Astrocyte of the spinal cord (primary cell): ENCODE data around the gene HLX.
A peak's percentile ranks its signal among the peaks of the same experiment; 100 is the strongest.

Source experiments
- DNase-seq: peaks from one replicate; pipeline ENCODE4 v3.0.0; 2011; ENCODE audit warnings: low read depth, low spot score
- H3K4me3 ChIP-seq: 2 replicates; pipeline ENCODE4 v1.5.1; 2011; ENCODE audit warnings: low read depth, mild to moderate bottlenecking, low read length, moderate library complexity
- in situ Hi-C: cut with HindIII; loops from 2 replicates; pipeline ENCODE4 v1.10.0; 2017; ENCODE audit warnings: low sequenced_read_pairs
- TF ChIP-seq, protein P1 (sequence below): IDR thresholded peaks from 2 replicates; pipeline ENCODE4 v1.5.1; 2012; ENCODE audit warnings: low read depth, mild to moderate bottlenecking, low read length, inconsistent platforms

Gene HLX

DNA sequence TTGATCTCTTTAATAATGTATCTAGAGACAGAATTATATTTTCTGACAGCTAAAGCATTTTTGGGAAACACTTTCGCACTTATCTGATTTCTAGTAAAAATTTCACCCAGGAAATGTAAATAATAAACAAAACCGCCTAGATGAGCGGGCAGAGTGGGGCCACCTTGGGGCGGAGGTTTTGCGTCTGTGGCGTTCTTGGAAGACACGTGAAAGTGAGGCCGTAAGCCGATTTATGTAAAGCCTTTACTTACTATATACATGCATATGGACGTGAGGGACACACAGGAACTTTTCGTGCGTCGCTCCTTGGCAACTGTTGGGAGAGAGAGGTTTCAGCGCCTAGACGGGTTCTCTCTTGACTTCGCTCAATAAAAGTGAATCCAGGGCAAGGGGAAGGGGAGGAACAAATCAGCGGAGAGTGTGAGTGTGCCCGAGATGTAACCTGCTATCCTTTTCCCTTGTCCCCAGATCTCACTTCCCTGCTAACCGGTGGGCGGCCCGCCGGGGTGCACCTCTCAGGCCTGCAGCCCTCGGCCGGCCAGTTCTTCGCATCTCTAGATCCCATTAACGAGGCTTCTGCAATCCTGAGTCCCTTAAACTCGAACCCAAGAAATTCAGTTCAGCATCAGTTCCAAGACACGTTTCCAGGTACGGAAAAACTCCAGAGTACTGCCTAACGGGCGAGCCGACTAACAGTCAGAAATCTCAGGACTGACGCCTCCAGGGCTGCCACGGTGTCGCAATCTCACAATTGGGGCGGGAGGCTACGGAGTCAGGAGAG lies 1.7 kb downstream of the HLX start:
- TF ChIP-seq, protein P1, sequence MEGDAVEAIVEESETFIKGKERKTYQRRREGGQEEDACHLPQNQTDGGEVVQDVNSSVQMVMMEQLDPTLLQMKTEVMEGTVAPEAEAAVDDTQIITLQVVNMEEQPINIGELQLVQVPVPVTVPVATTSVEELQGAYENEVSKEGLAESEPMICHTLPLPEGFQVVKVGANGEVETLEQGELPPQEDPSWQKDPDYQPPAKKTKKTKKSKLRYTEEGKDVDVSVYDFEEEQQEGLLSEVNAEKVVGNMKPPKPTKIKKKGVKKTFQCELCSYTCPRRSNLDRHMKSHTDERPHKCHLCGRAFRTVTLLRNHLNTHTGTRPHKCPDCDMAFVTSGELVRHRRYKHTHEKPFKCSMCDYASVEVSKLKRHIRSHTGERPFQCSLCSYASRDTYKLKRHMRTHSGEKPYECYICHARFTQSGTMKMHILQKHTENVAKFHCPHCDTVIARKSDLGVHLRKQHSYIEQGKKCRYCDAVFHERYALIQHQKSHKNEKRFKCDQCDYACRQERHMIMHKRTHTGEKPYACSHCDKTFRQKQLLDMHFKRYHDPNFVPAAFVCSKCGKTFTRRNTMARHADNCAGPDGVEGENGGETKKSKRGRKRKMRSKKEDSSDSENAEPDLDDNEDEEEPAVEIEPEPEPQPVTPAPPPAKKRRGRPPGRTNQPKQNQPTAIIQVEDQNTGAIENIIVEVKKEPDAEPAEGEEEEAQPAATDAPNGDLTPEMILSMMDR = no peak
- H3K4me3 ChIP-seq = peak overlapping the region; percentile 67
- DNase-seq = peak; percentile 71
- in situ Hi-C loops = no loop called here

DNA sequence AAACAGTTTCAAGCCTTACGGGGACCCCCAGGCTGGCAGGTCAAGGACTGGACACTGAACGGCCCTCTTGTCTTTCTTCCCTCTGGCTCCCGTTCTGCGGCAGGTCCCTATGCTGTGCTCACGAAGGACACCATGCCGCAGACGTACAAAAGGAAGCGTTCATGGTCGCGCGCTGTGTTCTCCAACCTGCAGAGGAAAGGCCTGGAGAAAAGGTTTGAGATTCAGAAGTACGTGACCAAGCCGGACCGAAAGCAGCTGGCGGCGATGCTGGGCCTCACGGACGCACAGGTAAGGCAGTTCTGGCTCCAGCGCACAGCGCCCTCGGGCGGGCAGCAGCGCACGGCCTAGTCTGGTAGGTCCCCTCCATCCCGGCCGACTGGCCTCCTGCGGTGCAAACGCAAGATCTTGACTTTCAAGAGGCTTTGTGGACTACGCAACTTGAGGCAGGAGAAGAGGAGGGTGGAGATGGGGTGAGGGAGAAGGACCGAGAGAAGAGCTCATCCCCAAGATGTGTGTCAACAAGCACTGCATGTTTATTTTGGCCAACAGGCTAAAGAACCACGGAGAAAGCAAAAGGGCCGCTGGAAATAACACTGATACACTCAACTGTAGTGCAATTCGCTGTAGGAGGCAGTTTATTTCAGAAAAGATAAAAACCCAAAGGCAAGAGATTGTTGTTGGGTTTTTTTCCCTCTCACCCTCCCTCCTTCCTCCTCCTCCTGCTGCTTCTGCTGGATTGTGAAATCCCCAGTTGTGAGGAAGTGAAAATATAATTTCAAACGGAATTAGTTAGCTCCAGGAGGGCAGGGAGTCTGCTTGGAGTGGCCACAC lies 3.0 kb downstream of the HLX start:
- in situ Hi-C loops = no loop called here
- TF ChIP-seq, protein P1 = peak; percentile 42
- H3K4me3 ChIP-seq = peak overlapping the region; percentile 67
- DNase-seq = peak; percentile 61

DNA sequence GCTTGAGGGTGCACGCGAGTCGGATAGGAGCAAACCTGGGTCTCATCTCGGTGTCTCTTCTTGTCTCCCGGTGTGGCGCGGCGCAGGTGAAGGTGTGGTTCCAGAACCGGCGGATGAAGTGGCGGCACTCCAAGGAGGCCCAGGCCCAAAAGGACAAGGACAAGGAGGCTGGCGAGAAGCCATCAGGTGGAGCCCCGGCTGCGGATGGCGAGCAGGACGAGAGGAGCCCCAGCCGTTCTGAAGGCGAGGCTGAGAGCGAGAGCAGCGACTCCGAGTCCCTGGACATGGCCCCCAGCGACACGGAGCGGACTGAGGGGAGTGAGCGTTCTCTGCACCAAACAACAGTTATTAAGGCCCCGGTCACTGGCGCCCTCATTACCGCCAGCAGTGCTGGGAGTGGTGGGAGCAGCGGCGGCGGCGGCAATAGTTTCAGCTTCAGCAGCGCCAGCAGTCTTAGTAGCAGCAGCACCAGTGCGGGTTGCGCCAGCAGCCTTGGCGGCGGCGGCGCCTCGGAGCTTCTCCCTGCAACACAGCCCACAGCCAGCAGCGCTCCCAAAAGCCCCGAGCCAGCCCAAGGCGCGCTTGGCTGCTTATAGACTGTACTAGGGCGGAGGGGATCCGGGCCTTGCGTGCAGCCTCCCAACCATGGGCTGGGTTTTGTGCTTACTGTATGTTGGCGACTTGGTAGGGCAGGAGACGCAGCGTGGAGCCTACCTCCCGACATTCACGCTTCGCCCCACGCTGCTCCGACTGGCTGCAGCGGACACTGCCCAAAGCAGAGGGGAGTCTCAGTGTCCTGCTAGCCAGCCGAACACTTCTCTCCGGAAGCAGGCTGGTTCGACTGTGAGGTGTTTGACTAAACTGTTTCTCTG lies 5.1 kb downstream of the HLX start:
- in situ Hi-C loops = no loop called here
- DNase-seq = peak; percentile 51
- no peak overlapping the region for H3K4me3 ChIP-seq
- TF ChIP-seq, protein P1 = no peak

DNA sequence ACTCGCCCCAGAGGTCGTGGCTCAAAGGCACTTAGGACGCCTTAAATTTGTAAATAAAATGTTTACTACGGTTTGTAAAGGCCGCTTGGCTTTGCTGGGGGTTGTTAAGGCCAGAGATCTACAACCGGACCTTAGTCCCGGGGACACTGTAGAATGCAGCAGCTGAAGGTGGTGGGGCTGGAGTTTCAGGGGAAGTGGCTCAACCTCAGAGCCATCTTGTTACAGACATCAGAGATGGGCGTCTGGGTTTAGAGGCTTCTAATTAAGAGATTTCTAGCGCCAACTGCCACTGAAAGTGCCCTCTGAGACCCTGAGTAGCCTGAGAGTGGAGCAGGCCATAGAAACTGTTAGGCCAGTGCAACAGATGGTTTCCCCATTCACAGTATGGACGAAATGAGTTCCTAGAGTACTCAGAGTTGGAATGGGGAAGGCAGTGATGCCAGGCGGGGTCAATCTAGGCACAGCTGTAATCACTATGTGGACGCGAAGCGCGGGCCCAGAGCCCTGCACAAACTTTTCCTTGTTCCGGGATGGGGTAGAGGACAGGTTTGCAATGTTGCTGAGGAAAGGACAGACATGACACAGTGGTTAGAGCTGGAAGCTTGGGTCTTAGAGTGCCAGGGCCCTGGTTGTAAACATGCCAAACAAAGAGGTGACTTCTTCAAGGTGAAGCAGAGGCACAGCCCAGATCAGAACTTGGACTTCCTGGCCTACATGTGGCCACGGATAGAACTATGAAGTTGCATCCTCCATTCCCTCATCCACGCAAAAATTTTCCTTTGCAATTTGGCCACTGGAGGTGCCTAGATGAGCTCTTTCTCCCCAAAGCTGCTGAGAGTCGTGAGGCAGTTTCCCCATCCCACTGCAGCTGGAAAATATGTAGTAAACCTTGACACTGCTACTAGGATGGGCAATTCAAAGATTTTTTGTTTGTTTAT lies 6.0 kb downstream of the HLX start:
- no peak overlapping the region for H3K4me3 ChIP-seq
- TF ChIP-seq, protein P1 = no peak
- in situ Hi-C loops = no loop called here
- no peak for DNase-seq

DNA sequence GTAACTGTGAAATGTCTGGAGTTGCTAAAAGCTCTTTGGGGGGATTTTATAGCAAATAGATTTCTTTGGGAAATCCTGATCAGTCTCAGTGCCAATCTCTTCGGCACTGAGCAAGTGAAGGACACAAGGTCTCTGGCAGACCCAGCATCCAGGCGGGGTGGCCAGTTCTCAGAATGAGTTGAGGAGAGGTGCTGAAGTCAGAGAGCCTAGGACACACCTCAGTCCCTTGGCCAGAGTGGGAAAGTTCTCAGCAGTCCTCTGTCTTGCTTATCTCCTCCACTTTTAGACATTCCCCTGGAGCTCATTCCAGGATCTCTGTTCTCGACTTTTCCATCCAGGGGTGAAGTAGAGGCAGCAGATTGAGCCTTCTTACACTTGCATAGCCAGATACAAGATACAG lies 6.7 kb downstream of the HLX start:
- no peak for DNase-seq
- TF ChIP-seq, protein P1 = no peak
- in situ Hi-C loops = no loop called here

More for the DNA sequence above, 6.7 kb downstream of the HLX start:
- H3K4me3 ChIP-seq = no peak overlapping the region
